HEK293T (cell line): ENCODE data around the gene CLMN.

ENCODE experiments used
- ARNT ChIP-seq: fragments of 450-650 bp; IDR thresholded peaks from 2 replicates; pipeline ENCODE4 v1.6.1; 2017; ENCODE audit warnings: mild to moderate bottlenecking
- BHLHE40 ChIP-seq: fragments of 450-650 bp; IDR thresholded peaks from 2 replicates; pipeline ENCODE4 v1.6.1; 2016; ENCODE audit warnings: mild to moderate bottlenecking, moderate library complexity, borderline replicate concordance
- ELF4 ChIP-seq: fragments of 450-650 bp; IDR thresholded peaks from 2 replicates; pipeline ENCODE4 v1.6.1; 2017; ENCODE audit warnings: antibody characterized with exemption
- FOXA1 ChIP-seq: fragments of 450-650 bp; IDR thresholded peaks from 2 replicates; pipeline ENCODE4 v1.6.1; 2016; ENCODE audit warnings: mild to moderate bottlenecking
- FOXK2 ChIP-seq: fragments of 450-650 bp; IDR thresholded peaks from 2 replicates; pipeline ENCODE4 v1.6.1; 2016; ENCODE audit warnings: mild to moderate bottlenecking
- FOXM1 ChIP-seq: fragments of 450-650 bp; IDR thresholded peaks from 2 replicates; pipeline ENCODE4 v1.6.1; 2017; ENCODE audit warnings: mild to moderate bottlenecking, borderline replicate concordance
- HDGF ChIP-seq: fragments of 450-650 bp; IDR thresholded peaks from 2 replicates; pipeline ENCODE4 v1.6.1; 2017; ENCODE audit warnings: antibody characterized with exemption, borderline replicate concordance
- L3MBTL2 ChIP-seq: fragments of 450-650 bp; conservative IDR thresholded peaks from 2 replicates; pipeline ENCODE4 v1.6.1; 2016; ENCODE audit warnings: mild to moderate bottlenecking
- LEF1 ChIP-seq: fragments of 450-650 bp; IDR thresholded peaks from 2 replicates; pipeline ENCODE4 v1.6.1; 2017; ENCODE audit warnings: mild to moderate bottlenecking, borderline replicate concordance
- NFRKB ChIP-seq: fragments of 450-650 bp; IDR thresholded peaks from 2 replicates; pipeline ENCODE4 v1.6.1; 2016; ENCODE audit warnings: mild to moderate bottlenecking, moderate library complexity
- SP1 ChIP-seq: fragments of 450-650 bp; IDR thresholded peaks from 2 replicates; pipeline ENCODE4 v1.6.1; 2017
- SUZ12 ChIP-seq: fragments of 450-650 bp; IDR thresholded peaks from 2 replicates; pipeline ENCODE4 v1.6.1; 2016; ENCODE audit warnings: mild to moderate bottlenecking
- ZNF384 ChIP-seq: fragments of 450-650 bp; IDR thresholded peaks from 2 replicates; pipeline ENCODE4 v1.6.1; 2016
- TF ChIP-seq, protein P1 (sequence below): fragments of 450-650 bp; IDR thresholded peaks from 2 replicates; pipeline ENCODE4 v1.6.1; 2016

DNA sequence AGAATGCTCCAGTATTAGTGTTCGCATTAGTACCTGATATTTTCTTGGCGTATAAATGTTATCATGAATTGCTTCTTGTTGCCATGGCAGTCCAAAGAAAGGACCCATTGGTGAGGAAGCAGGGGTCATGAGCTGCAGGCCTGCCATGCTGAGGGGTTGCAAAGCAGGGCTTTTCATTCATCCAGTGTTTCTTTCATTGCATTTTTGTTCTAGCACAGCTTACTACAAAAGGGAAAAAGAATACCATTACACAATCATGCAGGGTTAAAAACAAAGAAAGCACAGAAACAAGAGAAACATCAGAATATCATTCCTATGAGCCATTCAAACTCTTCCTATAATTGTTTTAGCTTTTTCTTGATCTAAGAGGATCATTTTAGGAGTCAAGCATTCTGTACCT, 186.4 kb downstream of the CLMN start:
- TF ChIP-seq ZNF384 (no peak), ELF4 (no peak), L3MBTL2 (no peak), FOXM1 (no peak), SUZ12 (no peak), SP1 (no peak), FOXA1 (no peak), BHLHE40 (no peak), LEF1 (no peak), HDGF (no peak), FOXK2 (no peak), NFRKB (no peak), ARNT (no peak)
- TF ChIP-seq, protein P1, sequence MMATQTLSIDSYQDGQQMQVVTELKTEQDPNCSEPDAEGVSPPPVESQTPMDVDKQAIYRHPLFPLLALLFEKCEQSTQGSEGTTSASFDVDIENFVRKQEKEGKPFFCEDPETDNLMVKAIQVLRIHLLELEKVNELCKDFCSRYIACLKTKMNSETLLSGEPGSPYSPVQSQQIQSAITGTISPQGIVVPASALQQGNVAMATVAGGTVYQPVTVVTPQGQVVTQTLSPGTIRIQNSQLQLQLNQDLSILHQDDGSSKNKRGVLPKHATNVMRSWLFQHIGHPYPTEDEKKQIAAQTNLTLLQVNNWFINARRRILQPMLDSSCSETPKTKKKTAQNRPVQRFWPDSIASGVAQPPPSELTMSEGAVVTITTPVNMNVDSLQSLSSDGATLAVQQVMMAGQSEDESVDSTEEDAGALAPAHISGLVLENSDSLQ: no peak
